ENCODE measurements around the gene GALNT9.
A peak's percentile ranks its signal among the peaks of the same experiment; 100 is the strongest.
"Not testable (repeated sequence)": the region's sequence is repeated elsewhere in the genome, so short reads cannot be mapped to it uniquely, and the experiment has no call there.

The GALNT9 gene

DNA sequence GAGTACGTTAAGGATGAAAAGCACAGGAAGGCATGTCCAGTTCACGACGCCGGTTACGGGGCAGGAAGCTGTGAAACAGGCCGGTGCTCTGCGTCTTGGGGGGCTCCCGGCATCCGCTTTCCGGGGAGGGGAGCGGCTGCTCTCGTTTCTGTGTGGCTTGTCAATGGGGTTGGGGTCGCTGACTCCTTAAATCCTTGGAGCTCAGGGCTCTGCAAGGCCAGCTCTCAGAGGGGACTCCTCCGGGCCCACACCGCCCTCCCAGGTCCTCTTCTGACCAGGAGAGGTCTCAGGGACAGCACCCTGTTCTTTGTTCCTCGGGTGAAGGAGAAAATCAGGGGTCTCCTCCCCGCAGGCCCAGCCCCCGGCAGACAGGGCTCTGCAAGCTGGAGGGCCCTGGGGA is 78.1 kb downstream of the GALNT9 start:
- no peak for DNase-seq (ENCODE audit: low read depth, low spot score)

DNA sequence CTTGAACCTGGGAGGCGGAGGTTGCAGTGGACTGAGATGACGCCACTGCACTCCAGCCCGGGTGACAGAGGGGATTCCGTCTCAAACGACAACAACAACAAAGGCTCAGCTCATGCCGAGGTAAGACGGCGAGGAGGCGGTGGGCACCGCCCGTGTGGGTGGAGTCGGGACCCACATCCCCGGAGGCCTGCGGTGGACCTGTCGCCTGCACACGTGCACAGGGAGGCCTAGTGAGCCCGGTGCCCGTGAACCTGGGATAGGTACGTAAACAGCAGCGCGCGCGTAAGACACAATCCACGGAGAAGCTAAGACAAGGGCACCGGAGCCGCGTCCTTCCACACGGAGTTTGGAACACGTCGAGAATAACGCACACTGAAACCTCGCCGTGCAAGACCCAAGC is 78.7 kb downstream of the GALNT9 start:
- no peak for DNase-seq (ENCODE audit: low read depth, low spot score)

DNA sequence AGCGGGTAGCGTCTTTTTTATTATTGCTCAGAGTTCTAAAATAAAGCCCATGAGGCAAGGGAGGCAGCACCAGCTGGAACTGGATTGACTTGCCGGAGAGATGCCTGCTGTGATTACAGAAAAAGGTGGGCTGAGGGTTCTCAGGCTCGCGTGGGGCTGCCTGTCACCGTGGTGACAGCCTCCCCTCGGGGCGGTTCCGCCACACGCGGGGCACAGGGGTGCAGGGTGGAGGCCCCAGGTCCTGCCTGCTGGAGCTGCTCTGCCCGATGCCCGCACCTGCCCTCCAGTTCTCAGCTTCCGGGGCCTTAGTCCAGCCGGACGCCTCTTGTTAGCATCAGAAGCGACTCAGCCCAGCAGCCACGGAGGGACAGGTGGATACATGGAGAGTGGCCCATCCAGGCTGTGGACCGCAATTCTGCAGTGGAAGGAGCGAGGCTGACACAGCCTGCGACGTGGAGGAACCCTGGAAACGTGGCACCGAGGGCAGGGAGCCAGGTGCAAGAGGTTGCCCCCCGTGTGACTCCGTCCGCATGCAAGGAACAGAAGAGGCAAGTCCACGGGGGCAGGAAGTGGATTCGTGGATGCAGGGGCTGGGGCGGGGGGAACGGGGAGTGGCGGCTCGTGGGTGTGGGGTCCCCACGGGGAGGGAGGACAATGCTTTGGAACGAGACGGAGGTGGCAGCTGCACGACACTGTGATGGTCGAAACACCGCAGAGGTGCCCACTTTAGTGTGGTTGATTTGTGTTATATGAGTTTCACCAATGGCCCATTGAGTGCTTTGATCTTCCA is 79.5 kb downstream of the GALNT9 start:
- no peak for DNase-seq (ENCODE audit: low read depth, low spot score)

DNA sequence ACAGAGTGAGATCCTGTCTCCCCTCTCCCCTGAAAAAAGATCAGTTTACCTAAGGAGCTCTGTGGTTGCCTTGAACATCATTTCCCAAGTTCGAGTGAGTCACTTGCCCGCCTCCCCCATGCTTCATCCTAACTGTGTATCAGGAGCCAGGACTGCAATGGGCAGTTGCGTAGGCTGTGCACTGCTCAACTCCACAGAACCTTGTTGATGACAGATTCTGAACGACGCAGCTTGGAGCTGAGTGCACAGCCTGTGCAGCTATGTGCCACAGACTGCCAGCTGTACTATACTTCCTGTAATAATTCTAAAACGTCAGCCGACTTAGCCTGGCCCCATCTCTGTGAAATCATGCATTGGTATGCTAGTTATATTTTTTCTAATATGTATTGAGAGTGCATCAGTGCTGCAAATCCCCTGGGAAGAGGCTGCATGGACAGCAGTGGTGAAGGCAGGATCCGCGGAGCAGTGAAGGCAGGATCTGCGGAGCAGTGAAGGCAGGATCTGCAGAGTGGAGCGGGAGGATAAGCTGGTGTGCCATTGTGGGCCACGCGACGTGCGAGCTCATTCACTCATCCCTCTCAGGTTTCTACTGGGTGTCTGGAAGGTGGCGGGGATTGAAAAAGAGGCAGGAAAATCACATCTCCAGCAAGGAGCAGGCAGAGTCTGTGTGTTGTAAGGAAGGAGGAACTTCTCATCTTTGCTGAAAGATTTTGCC is 80.8 kb downstream of the GALNT9 start:
- DNase-seq (ENCODE audit: low read depth, low spot score), result no peak

DNA sequence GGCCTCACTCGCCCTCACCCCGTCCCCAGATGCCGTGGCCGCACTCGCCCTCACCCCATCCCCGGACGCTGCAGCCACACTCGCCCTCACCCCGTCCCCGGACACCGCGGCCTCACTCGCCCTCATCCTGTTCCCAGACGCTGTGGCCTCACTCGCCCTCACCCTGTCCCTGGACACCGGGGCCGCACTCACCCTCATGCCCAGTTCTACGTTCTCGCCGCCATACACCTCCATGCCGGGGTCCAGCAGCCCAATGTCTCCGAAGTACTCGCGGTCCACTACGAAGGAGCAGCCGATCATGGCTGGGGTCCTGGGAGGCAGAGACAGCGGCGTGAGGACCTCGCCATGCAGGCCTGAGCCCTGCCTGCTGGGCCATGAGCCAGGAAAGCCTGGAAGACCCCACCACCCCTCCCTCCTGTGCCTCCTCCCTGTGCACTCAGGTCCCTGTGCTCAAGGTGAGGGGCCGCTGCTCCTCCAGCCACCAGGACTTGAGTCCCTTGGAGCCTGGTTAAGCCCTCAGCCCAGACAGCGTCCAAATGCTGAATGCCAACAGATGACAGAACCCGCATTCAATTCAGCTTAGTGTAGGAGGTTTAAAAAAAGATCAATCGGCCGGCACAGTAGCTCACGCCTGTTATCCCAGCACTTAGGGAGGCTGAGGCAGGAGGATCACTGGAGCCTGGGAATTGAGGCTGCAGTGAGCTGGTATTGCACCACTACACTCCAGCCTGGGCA is 81.5 kb downstream of the GALNT9 start:
- no peak for DNase-seq (ENCODE audit: low read depth, low spot score)

DNA sequence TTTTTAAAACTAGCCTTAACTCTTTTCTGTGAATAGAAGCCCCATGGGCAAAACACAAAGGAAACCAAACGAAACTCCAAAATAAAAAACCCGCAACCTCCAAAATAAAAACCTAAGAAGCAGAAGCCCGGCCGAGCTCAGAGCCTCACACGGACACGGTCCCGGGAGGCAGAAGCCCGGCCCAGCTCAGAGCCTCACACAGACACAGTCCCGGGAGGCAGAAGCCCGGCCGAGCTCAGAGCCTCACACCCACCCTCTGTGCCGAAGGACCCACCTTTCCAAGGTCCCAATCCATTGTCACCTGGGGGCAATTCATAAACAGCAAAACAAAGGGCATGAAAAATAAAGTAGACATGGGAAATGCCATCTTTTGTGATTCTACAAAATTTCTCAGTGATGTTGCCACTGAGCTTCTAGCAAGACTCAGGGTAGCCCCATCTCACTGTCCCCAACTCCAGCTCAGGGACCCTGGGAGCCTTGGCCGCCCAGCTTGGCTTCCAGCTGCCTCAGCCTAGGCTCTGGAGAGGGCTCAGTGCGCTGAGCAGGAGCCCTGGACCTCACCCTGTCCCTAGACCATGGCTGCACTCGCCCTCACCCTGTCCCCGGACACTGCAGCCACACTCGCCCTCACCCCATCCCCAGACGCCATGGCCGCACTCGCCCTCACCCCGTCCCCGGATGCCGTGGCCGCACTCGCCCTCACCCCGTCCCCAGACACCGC is 82.2 kb downstream of the GALNT9 start:
- DNase-seq (ENCODE audit: low read depth, low spot score), result no peak

DNA sequence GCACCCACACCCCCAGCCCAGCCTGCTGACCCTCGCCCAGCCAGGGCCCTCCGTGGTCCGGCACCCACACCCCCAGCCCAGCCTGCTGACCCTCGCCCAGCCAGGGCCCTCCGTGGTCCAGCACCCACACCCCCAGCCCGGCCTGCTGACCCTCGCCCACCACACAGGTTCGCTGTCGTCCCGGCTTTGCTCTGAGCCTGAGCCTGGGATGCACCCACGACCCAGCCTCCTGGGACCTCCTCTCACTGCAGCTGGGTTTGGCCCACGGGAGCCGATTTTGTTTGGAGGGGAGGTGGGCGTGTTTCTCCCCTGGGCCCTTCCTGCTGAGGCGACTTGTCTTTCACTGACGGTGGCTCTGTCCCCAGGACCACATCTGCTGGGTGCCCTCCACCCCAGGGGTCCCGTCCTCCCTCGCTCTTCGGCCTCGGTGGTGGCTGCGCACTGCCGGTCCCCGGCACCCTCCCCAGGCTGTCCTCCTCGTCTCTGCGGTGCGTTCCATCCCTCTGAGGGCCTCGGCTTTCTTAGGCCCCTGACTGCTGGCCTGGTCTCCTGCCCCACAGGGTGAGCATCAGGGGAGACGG is 83.8 kb downstream of the GALNT9 start:
- DNase-seq (ENCODE audit: low read depth, low spot score), result no peak

DNA sequence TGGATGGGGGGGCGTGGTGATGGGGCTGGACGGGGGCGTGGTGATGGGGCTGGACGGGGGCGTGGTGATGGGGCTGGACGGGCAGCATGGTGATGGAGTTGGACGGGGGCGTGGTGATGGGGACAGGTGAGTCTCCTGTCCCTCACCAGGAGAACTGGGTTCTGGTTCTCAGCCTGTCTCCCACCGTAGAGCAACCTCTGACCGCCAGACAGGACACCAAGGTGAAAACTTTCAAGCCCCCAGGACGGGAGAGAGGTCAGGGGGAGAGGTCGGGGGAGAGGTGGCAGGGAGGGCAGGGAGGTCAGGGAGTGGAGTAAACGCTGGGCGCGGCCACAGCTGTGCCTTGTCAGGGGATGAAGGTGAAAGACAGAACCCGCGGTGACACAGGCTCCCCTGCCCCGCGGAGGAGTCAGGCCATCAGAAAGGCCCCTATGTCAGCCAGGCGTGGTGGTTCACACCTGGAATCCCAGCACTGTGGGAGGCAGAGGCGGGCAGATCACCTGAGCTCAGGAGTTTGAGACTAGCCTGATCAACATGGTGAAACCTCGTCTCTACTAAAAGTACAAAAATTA is 84.6 kb downstream of the GALNT9 start:
- no peak for DNase-seq (ENCODE audit: low read depth, low spot score)

DNA sequence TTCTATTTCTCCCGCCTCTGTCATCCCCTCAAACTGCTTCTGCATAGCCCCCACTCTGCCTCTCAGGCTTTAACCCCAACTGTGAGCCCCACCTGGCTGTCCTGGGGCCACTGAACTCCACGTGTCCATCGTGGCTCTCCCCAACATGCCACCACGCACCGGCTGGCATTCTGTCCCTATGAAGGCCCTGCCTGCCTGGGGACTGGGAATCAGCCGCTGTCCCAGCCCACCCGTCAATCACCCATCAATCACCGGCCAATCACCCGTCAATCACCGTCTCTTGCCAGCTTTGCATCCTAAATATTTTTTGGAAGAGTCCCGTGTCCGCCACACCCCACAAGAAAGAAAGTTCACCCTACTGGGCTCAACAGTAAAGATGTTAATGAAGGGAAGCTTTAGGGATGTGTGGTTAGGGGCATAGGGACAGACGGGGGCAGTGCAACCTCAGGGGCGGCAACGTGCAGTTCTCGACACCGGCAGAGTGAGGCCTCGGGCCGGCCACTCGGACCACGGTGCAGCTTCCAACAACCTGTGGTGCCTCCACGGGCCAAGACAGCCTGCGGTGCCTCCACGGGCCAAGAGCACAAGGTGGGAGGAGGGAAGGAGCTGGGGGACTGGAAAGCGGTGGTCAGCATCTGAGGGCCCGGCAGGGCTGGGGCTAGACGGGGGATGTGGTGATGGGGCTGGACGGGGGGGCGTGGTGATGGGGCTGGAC is 85.6 kb downstream of the GALNT9 start:
- peak; percentile 29 for DNase-seq (ENCODE audit: low read depth, low spot score)

DNA sequence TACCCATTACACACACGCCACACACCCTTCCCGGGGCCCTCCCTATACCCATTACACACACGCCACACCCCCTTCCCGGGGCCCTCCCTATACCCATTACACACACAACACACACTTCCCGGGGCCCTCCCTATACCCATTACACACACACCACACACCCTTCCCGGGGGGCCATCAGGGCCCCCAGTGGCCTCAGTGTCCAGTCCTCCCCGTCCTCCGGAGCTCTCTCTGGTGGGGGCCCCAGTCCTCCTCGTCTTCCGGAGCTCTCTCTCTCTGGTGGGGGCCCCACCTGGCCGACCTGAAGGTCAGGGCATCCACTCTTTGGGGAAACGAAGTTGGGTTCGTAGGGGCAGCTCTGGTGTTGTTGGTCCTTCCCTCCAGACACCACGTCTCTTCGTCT is 86.2 kb downstream of the GALNT9 start:
- not testable (repeated sequence) for DNase-seq (ENCODE audit: low read depth, low spot score)

DNA sequence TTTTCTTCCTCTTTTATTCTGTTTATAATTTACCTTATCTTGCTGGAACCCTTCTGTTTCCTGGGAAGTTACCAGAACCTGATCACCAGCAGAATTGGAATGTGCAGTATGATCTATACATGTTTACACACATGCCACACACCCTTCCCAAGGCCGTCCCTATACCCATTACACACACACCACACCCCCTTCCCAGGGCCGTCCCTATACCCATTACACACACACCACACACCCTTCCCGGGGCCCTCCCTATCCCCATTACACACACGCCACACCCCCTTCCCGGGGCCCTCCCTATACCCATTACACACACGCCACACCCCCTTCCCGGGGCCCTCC is 88.8 kb downstream of the GALNT9 start:
- not testable (repeated sequence) for DNase-seq (ENCODE audit: low read depth, low spot score)

DNA sequence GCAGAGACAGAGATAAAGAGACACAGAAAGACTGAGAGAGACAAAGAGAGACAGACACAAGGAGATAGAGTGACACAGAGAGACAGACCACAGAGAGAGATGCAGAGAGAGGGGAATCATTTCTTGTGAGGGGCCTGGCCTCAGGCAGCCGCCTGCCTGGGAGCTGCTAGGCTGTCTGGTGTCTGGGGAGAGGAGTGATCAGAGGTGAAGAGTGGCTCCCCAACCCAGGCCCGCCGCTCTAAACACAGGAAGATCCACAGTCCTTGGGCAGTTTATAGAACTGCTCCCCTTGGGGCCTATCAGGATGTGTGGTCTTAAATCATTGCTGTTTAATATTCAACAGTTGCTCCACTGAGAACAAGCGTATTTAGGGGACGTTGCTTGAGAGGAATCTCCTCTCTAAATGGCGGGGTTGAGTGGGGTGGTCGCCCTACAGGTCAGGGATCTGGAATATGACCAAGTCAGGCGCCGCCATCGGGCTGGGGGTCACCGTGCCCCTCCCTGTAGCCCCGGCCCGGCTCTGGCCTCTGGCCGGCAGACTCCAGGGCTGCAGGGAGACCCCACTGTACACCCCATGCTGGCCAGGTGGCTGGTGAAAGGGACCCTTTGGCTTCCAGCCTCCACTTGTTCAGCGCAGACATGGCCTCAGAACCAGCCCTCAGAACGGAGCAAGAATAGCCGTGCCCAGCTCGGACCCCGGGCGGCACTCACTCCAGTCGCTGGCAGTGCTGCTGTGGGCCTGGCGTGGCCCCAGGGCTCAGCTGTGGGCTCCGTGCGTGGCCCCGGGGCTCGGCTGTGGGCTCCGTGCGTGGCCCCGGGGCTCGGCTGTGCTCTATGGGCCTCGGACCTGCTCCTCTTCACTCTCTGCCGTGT is 89.4 kb downstream of the GALNT9 start:
- DNase-seq (ENCODE audit: low read depth, low spot score), result no peak

DNA sequence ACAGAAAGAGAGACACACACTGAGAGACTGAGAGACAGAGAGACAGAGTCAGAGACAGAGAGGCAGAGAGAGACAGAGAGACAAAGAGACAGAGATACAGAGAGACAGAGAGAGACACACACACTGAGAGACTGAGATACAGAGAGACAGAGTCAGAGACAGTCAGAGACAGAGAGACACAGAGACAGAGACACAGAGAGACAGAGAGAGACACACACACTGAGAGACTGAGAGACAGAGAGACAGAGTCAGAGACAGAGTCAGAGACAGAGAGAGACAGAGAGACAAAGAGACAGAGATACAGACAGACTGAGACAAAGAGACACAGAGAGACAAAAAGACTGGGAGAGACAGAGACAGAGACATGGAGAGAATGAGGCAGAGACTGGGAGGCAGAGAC is 90.0 kb downstream of the GALNT9 start:
- DNase-seq (ENCODE audit: low read depth, low spot score), result no peak

DNA sequence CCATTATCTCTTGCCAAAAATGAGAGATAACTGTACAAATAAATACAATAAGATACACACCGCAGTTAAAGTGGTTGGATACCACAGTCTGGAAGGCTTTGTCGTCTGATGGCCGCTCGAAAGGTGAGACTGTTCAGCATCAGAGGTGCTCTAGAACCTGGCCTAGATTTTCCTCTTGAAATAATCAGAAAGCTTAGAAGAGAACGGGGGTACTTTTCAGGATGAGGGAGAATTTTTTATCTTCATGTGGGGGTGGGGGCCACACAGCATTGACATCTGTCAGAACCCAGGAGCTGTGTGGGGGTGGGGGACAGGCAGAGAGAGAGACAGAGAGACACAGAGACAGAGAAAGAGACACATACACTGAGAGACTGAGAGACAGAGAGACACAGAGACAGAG is 90.5 kb downstream of the GALNT9 start:
- DNase-seq (ENCODE audit: low read depth, low spot score), result no peak

DNA sequence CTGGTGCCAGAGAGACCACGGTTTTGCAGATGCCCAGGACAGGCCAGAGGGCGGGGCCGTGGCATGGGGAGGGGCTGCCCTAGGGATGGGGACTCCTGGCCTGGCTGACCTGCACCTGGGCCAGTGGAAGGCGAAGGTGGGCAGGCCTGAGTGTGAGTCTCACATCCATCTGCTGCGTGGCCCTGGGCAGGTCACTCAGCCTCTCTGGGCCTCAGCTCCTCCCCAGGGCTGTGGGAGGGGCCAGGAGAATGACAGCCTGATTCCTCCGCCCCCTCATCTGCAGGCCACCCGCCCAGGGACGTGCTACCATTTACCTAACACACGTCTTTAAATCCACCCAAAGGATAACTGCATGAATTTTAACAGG is 90.9 kb downstream of the GALNT9 start:
- no peak for DNase-seq (ENCODE audit: low read depth, low spot score)

DNA sequence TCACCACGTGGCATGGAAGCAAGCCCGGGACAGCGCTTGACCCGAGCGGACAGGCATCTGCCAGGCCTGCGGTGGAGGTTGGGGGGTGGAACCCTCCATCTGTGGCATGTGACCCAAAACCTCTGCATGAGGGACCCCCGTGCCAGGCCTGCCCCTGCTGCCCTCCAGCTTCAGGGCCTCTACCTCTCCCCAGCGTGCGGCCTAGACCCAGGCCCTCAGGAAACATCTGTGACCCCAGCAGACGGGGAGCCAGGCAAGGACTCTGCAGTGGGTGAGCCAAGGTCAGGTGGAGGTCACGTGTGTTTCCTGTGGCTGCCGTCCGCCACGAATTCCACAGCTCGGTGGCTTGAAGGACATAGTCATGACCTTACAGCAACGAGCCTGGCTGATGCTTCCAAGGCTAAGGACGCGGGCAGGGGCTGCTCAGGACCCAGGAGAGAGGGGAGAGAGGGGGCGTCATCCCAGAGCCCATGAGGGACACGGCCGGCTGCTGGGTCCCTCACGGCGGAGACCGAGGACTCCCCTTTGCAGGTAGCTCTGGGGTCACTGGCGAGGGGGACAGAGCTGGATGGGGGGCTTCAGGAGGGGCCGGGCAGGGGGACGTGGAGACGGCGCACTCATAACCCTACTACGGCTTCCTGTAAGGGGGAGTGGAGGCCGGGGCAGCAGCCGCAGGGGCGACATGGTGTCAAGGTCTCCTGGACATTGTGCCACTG is 91.5 kb downstream of the GALNT9 start:
- DNase-seq (ENCODE audit: low read depth, low spot score), result no peak

DNA sequence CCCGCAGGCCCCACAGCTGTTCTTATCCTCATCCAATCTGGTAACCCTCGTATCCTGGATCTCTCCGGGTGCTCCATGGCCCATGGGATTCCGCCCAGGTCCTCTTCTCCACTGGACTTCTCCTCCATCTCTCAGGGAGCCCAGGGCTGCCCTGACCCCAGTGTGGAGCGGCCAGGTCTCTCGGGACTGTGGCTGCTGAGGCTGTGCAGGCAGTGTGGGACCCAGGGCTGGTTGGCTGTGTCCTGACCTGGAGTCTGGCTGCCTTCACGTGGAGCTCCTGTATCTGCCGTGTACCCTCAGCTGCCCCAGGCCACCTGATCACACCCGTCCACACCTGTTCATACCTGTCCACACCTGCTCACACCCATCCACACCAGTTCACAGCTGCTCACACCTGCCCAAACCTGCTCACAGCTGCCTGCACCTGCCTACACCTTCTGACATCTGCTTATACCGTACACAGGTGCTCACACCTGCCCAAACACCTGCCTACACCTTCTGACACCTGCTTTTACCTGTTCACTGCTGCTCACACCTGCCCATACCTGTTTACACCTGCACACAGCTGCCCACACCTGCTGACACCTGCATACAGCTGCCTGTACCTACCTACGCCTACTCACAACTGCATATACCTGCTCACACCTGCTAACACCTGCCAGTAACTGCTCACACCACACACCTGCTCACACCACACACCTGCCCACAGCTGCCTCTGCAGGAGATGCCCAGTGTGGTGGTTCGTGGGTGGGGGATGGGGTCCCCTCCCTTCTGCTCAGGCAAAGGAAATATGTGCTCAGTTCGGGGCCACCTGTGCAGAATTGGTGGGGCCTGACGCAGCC is 92.2 kb downstream of the GALNT9 start:
- no peak for DNase-seq (ENCODE audit: low read depth, low spot score)
